GM19238 (cell line): ENCODE results near the gene PMVK.
A peak's percentile ranks its signal among the peaks of the same experiment; 100 is the strongest.
"Not testable (repeated sequence)": the region's sequence is repeated elsewhere in the genome, so short reads cannot be mapped to it uniquely, and the experiment has no call there.

Experiments
- DNase-seq: peaks from one replicate; pipeline ENCODE4 v3.0.0; 2011; ENCODE audit warnings: low spot score; ENCODE audit not compliant: insufficient read length

Gene PMVK

DNA sequence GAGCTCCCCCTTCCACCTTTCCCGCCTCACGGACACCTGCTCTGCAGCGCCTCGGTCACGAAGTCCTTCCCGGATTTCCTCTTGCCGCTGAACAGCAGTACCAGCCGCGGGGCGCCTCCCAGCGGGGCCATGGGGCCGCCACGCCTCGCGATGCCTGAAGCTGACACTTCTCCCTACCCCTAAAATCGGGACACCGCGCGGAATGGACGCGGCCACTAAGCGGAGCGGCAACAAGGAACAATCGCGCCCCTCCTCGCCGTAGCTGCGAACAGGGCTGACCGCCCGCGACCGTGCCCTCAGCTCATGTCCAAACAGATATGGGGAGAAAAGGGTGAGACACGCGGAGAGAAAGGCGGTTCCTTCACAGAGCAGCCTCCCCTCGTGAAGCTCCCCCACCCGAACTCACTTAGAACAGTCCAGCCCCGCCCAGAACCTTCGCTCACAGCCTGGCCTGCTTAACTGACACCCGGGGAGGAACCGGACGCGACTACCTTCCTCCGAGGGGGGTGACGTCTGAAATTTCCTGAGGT is at the start of gene PMVK:
Gene PMVK, minus strand, starts transcription at position 165 of the 530 bp plus-strand sequence. Its CDS starts 34 bp downstream, at position 131.
- DNase-seq, result peak; percentile 88

- no peak for DNase-seq
Measured at GRCh38 chr1:154983776-154984466, 47.4 kb upstream of the PMVK start.

- peak; percentile 98 for DNase-seq
Measured at GRCh38 chr1:154982897-154983648, 46.6 kb upstream of the PMVK start, which contains the start of gene FLAD1. FLAD1 (plus strand) TSS chr1:154983344; CDS start chr1:154983695, 351 bp downstream.

GRCh38 chr1:154982341-154982740 is 45.8 kb upstream of the PMVK start:
- no peak for DNase-seq

DNA sequence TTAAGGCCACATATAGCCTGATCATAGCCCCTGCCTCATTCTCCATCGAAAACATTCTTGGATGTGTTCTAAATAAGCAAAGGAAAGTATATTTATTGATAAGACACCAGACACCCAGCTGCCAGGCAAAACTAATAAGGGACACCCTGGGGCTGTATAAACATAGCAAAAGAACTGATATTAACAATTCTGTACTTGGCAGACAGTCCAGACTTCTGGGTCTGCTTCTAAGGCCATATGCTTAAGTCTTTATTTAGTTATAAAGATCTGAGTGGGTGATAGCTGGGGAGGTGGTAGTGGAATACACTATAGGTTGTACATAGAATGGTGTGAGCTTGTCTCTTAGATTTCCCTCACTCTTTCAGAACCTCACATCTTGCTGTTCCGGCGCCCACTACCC is 41.8 kb upstream of the PMVK start:
- DNase-seq, result no peak

- DNase-seq, result not testable (repeated sequence)
Measured at GRCh38 chr1:154977762-154978161, 41.2 kb upstream of the PMVK start.

- DNase-seq, result peak; percentile 33
Measured at GRCh38 chr1:154975409-154976059, 39.0 kb upstream of the PMVK start.

DNA sequence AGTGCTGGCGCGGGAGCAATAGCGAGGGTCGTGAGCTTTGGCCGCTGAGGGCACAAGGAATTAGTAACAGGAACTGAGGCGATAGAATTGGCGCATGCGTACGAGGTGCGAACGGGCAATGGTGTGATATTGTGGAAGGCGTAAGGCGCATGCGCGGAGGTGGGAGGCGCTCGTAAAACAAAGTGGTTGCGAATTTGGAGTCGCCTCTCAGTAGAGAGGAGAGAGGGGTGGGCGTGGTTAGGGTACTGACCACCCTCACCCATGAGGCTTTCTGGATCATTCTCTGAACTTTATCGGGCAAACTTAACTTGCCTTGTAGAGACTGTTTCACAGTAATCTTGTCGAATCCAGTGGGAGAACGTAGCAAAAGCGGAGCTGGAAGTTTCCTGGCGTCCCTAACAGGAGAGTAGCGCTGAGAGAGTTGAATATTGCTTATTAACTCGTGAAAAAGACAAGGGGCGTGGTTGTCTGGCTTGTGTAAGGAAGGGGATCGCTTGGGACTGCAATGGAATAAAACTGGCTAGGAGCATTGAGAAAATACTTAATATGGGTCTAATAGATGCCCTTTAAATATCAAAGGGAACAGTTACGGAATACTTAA is 38.4 kb upstream of the PMVK start:
- DNase-seq, result peak; percentile 78

- DNase-seq, result peak; percentile 95
Measured at GRCh38 chr1:154974102-154974807, 37.7 kb upstream of the PMVK start, which contains the start of gene CKS1B. CKS1B (plus strand) TSS chr1:154974681; CDS start chr1:154974746, 65 bp downstream.

DNA sequence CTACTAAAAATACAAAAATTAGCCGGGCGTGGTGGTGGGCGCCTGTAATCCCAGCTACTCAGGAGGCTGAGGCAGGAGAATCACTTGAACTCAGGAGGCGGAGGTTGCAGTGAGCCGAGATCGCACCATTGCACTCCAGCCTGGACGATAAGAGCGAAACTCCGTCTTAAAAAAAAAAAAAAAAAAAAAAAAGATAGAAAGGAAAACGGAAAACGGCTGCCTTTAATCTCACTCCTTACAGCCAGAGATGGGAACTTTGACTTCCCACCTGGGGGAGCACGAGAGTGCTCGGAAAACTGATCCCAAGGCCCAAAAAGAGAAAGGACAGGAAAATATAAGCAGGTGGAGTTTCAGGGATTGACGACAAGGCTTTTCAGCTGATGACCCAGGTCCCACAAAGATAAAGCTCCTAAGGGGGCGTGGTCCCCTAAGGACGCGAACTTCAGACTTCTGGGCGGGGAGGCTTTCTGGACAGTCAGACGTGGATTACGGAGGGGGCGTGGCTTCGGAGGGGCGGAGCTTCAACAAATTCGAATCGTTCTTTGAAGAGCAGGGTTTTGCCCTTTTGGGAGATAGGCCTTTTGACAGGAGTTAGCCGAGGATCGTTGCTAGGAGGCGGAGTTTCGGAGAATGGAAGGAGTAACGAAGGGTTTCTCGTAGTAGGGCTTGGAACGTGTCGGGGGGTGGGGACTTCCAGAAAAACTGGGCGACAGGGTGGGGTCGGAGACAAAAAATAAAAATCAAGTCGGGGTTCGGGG is 37.0 kb upstream of the PMVK start:
- peak; percentile 81 for DNase-seq

DNA sequence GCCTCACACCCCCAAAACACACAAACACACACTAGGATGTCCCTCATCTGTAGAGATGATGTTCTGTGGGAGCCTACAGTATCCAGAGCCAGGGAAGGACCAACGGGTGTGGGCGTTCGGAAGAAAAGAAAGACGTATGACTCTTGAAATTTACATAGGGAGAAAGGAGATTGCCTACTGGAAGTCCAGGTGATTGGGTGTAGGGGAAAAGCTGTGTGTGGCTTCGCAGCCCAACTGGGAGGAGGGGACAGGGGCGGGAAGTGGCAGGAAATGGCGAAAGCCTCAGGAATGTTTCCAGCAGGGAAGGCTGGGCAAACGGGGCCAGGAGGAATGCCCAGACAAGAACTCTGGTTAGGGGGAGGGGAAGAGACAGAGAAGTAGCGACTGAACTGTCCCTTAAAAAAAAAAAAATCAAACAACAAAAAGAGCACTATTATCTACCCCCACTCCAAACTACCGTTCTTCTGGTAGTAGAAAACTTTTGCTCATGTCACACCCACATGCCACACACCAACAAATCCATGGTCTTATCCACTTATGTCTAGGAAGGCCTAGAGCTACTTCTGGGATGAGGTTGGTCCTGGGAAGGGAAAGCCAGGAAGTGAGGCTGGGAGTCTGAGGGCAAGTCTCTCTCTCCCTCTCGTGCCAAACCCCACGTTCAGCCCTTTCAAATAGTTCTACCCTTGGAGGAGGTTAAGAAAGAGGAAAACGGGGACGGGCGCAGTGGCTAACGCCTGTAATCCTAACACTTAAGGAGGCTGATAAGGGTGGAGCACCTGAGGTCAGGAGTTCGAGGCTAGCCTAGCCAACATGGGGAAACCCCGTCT is 36.2 kb upstream of the PMVK start:
- no peak for DNase-seq

DNA sequence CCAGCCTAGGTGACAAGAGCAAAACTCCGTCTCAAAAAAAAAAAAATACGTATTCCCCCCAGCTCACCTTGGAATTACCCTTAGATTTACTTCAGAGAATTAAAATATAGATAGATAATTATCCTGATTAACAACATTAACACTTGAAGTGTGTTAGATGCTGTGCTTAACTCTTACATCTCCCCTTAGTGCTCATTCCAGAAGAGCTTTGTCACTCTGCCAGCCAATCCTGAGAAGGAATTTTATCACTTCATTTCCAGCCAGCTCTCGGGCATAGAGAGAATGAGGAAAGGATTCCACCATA is 35.6 kb upstream of the PMVK start:
- no peak for DNase-seq

DNA sequence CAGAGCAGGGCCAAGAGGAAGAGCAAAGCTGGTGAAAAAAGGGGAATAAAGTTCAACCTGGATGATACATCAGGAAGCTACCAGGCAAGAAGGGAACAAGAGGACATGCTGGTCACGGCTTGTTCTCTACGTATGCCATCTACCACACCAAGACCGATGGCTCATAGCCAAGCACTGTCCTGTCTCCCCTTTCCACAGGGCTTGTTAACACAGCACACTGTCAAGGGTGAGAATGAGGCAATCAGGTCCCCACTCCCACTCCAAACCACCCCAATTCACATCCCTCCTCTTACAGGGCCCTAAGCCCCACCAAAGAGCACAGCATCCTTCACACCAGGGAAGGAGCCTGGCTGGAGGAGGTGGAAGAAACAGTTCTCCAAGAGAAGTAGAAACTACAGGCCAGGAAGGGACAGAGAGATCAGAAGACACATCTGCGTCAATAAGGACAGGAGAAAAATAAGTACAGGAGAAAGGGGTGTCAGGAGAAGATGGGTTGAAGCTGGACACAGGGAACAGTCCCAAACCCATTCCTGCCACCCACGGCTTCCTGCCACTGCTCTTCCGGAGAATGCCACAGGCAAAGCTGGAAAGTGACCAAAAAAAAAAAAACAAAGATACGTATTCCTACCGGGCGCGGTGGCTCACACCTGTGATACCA is 35.0 kb upstream of the PMVK start:
- no peak for DNase-seq

DNA sequence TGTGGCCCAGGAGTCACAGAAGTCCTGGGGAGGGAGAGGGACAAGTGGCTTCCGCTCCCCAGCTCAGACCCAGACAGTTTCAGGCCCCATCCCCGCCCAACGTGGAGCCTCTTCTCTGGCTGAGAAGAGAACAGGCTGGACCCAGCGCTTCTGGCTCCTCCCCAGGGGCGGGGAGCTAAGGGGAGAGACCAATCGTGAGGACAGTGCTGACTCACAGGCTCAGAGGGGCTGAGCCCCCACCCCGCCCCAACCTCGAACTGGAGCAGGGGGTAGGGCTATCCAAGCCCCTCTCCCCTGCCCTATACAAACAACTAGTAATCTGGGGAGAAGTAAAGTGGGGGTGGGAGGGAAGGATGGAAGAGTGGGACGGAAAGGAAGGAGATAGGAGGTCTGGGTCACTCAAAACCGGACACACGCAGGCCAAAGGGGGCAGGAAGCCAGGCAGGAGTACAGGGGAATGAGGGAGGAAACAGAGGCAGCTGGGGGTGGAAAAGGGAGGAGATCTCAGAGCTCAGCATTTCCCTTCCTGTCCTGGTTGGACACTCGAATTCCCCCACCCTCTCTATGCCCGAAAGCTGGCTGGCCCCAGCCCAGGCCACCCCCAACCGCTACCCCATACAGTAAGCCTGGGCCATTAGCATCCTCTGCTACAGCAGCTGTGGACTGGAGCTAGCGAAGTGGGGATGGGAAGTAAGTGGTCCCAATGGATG is 34.3 kb upstream of the PMVK start, which contains the start of gene SHC1:
Gene SHC1, minus strand, starts transcription at position 117 of the 710 bp plus-strand sequence. CDS start 221 bp downstream, outside the sequence.
- DNase-seq, result peak; percentile 77

DNA sequence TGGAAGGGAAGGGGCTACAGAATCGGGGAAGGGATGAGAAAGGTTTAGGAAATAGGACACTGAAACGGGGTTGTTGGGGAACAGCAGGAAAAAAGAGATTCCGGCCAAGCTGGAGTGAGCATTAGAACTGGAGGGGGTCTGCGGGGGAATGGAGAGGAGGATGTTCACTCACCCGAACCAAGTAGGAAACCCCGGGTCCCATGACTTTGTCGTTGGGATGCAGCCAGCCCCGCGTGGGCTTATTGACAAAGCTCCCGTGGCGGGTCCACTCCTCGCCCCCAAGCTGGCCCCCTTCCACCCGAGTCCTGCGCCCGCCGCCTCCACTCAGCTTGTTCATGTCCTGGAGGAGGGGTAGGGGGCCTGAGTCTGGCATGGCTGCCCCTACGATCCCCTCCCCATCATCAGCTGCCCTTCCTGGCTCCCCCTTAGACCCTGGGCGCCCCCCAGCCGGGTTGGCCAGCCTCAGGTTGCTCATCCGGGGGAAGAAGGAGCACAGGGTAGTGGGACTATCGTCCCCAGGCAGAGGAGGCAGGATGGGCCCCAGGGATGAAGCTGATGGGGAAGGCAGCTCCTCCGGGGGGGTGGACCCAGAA is 33.4 kb upstream of the PMVK start:
- no peak for DNase-seq

DNA sequence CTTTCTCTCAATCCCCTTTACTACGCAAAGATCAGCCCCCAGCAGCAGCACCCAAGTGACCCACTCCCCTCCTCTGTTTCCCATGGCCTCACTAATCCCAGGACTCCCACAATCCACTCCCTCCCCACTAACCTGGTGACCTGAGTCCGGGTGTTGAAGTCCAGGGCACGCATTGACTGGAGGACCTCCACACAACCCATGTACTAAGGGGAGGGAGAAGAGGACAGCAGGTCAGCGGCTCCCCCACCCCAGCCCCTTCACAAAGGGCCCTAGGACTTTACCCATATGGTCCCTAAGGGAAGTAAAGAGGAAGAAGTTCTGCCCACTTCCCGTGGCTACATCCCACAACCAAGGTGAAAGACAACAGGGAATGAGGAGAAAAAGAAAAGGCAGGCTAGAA is 32.7 kb upstream of the PMVK start:
- no peak for DNase-seq

DNA sequence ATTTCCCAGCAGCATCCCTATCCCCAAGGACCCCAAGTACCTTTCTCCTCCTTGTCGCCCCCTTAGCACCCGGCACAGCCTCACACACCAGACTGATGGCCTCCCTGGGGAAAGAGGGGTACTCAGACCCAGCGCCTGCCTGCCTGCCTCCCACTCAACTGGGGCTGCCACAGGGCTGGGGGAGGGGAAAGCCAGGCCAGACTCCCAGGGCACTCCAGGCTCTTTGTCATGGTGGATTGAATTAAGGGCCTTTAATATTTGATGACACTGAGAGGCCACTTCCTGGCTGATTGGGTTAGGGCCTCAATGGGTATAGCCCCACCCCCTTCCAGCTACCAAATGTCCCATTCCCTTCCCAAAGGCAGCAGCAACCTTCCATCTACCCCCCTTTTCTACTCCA is 32.2 kb upstream of the PMVK start:
- no peak for DNase-seq
